B cell (primary cell): Measurements from ENCODE around the gene MED26. TPM values are rescaled to one million over a fixed set of nuclear protein-coding genes. Genes with fewer than 3 reads are reported as not detected.

Experiments used
- ATAC-seq: fragments of 200-7000 bp; cut with Tn5 transposase; one replicate; pipeline ENCODE4 v1.10.0; 2021; ENCODE audit warnings: low read depth, mild to moderate bottlenecking, moderate number of reproducible peaks, moderate library complexity
- CTCF ChIA-PET: fragments of 350-600 bp; sonication (Branson Sonifier 250); formaldehyde crosslinking; loops from one replicate; lab custom pipeline; 2021; ENCODE audit warnings: antibody characterized with exemption, inconsistent platforms; lab: Charles Lee
- POLR2A ChIA-PET: fragments of 350-600 bp; sonication (Branson Sonifier 250); formaldehyde crosslinking; loops from one replicate; lab custom pipeline; 2021; ENCODE audit warnings: antibody characterized with exemption; lab: Charles Lee
- DNase-seq: peaks from one replicate; pipeline ENCODE4 v3.0.0; 2013
- H2AFZ ChIP-seq: 2 replicates; pipeline ENCODE4 v1.6.1; 2012; ENCODE audit warnings: mild to moderate bottlenecking, low read depth, low read length; ENCODE audit not compliant: insufficient read depth, poor library complexity, severe bottlenecking
- H3K27ac ChIP-seq, 2 donors: 1 replicate in 1 of 2; 2 replicates in 1 of 2; pipeline ENCODE4 v1.5.1; 2012 to 2013; ENCODE audit warnings: low read length in 2 of 2, mild to moderate bottlenecking in 2 of 2, moderate library complexity in 1 of 2
- H3K27me3 ChIP-seq, 4 experiments: fragments of 200-600 bp in 1 of 4; sonication (generic) in 1 of 4; replicated peaks in 1 of 4; 1 replicate in 2 of 4; 2 replicates in 2 of 4; pipeline versions ENCODE4 v1.6.1 to v1.7.0; 2013 to 2016; ENCODE audit warnings: low read length in 3 of 4, mild to moderate bottlenecking in 2 of 4, mixed read lengths in 1 of 4, moderate library complexity in 1 of 4; ENCODE audit not compliant: insufficient read depth in 4 of 4, control insufficient read depth in 3 of 4; ENCODE audit errors: control extremely low read depth in 1 of 4
- H3K36me3 ChIP-seq, 2 experiments: replicated peaks in 1 of 2; 1 replicate in 1 of 2; 2 replicates in 1 of 2; pipeline versions ENCODE4 v1.6.1 to v1.7.1; 2013; ENCODE audit warnings: low read length in 1 of 2; ENCODE audit not compliant: insufficient read depth in 2 of 2, control insufficient read depth in 1 of 2; ENCODE audit errors: control extremely low read depth in 1 of 2, extremely low read depth in 1 of 2
- H3K4me1 ChIP-seq, 2 donors: fragments of 200-600 bp in 1 of 2; sonication (generic) in 1 of 2; 1 replicate in 1 of 2; 2 replicates in 1 of 2; pipeline versions ENCODE4 v1.5.1 to v1.6.1; 2013 to 2017; ENCODE audit warnings: low read length in 2 of 2; ENCODE audit not compliant: control insufficient read depth in 2 of 2, insufficient read depth in 2 of 2
- H3K4me2 ChIP-seq: replicated peaks from 2 replicates; pipeline ENCODE3; 2012; ENCODE audit warnings: mild to moderate bottlenecking, low read depth, low read length; ENCODE audit not compliant: poor library complexity, severe bottlenecking
- H3K4me3 ChIP-seq, 5 experiments: fragments of 200-600 bp in 1 of 5; sonication (generic) in 1 of 5; 1 replicate in 3 of 5; 2 replicates in 2 of 5; pipeline versions ENCODE4 v1.5.1 to v1.7.0; 2011 to 2016; ENCODE audit warnings: low read length in 4 of 5, mild to moderate bottlenecking in 4 of 5, low read depth in 2 of 5, control low read depth in 1 of 5, moderate library complexity in 1 of 5; ENCODE audit not compliant: insufficient read depth in 1 of 5; ENCODE audit errors: control extremely low read depth in 1 of 5, extremely low read depth in 1 of 5
- H3K79me2 ChIP-seq: fragments of 200-600 bp; sonication (generic); one replicate; pipeline ENCODE4 v1.6.0; 2016; ENCODE audit warnings: low read length; ENCODE audit not compliant: control insufficient read depth, insufficient read depth
- H3K9ac ChIP-seq: fragments of 200-600 bp; sonication (generic); 2 replicates; pipeline ENCODE4 v1.6.1; 2017; ENCODE audit warnings: mild to moderate bottlenecking, low read length, moderate library complexity
- H3K9me3 ChIP-seq, 3 donors: one replicate each; pipeline versions ENCODE4 v1.6.1 to v1.7.1; 2013; ENCODE audit warnings: low read length in 2 of 3; ENCODE audit not compliant: control insufficient read depth in 2 of 3, insufficient read depth in 1 of 3; ENCODE audit errors: control extremely low read depth in 1 of 3
- H4K20me1 ChIP-seq: 2 replicates; pipeline ENCODE4 v1.6.0; 2012; ENCODE audit warnings: mild to moderate bottlenecking, low read length; ENCODE audit not compliant: insufficient read depth, control insufficient read depth, poor library complexity, severe bottlenecking
- H3K27ac Mint-ChIP-seq: one replicate; pipeline ENCODE4 v1.8.0; 2021; ENCODE audit warnings: mixed read lengths
- H3K27me3 Mint-ChIP-seq: one replicate; pipeline ENCODE4 v1.8.0; 2021; ENCODE audit warnings: mixed read lengths
- H3K4me1 Mint-ChIP-seq: one replicate; pipeline ENCODE4 v1.8.0; 2021; ENCODE audit warnings: mixed read lengths
- H3K4me3 Mint-ChIP-seq: one replicate; pipeline ENCODE4 v1.8.0; 2021; ENCODE audit warnings: mixed read lengths
- H3K9me3 Mint-ChIP-seq: one replicate; pipeline ENCODE4 v1.8.0; 2022; ENCODE audit warnings: mixed read lengths; ENCODE audit not compliant: insufficient read depth
- CTCF ChIP-seq: fragments of 200-600 bp; IDR thresholded peaks from one replicate; pipeline ENCODE4 v1.8.0; 2022; ENCODE audit warnings: antibody characterized with exemption, mild to moderate bottlenecking
- EZH2 ChIP-seq: IDR thresholded peaks from 2 replicates; pipeline ENCODE4 v1.6.1; 2012; ENCODE audit warnings: borderline replicate concordance, low read depth, mild to moderate bottlenecking, moderate library complexity, low read length; ENCODE audit not compliant: insufficient read depth, poor library complexity, severe bottlenecking
- WGBS: methylation state at CpG from one replicate; pipeline ENCODE4 v1.1.5; 2013; ENCODE audit warnings: missing lambda C conversion rate; ENCODE audit not compliant: insufficient coverage; 5-methylcytosine and 5-hydroxymethylcytosine counted together
- intact Hi-C: fragments of 100-400 bp; cut with micrococcal nuclease; formaldehyde crosslinking; loops from one replicate; pipeline ENCODE4 v1.10.0; 2022
- polyA plus RNA-seq: library from polyadenylated mRNA; depleted of rRNA; stranded (reverse); fragments of >200 nt; gene quantifications from 2 replicates; pipeline ENCODE4 v1.2.3, GENCODE V29; 2012
- total RNA-seq, 2 donors: library from RNA; stranded (reverse); fragments of 120-200 nt in 1 of 2; gene quantifications; 1 replicate in 1 of 2; 2 replicates in 1 of 2; pipeline versions ENCODE4 v1.2.3 to v1.2.4, GENCODE V29; 2013 to 2022

Gene MED26
- total and polyA plus RNA-seq, 2 donors (not counting 1 experiment from before 2014, with no cell fraction given), result 15.6 to 33.6 TPM

GRCh38 chr19:16625163-16625958 lies 2.6 kb downstream of the MED26 start:
- CTCF ChIA-PET, result interaction anchor here (0.9 to 2.7 kb wide), 6 partner anchors 13 to 562 kb away, joined by 3 to 12 read pairs (median 4); no protein-coding TSS in a partner anchor
- Histone ChIP-seq H3K9me3 (no peaks in the 10 kb centered on the region), H3K9ac (no peak overlapping the region), H3K27me3 (no peaks in the 10 kb centered on the region), H3K36me3 (peaks cover 0 to 35% of the 10 kb centered on the region in 2 experiments), H3K4me3 (no peak overlapping the region), H2AFZ (no peak overlapping the region), H3K27ac (peak overlapping the region in 1 of 2 donors; percentile 42), H3K4me1 (peaks cover 23 to 31% of the 10 kb centered on the region in 2 donors), H4K20me1 (peaks cover 72% of the 10 kb centered on the region), H3K79me2 (peaks cover 84% of the 10 kb centered on the region), H3K4me2 (no peak overlapping the region)
- POLR2A ChIA-PET, result interaction anchor here (0.7 to 1.3 kb wide), 3 partner anchors 24 to 53 kb away, joined by 3 to 6 read pairs (median 4); partner anchors contain the start of gene SLC35E1
- TF ChIP-seq CTCF (no peak), EZH2 (no peak)
- peaks cover 67% of the 10 kb centered on the region for H3K4me1 Mint-ChIP-seq
- intact Hi-C loops, result no loop called here
- WGBS, result 93% methylated on average over 9 of the region's 16 CpGs
- H3K27ac Mint-ChIP-seq, result peak overlapping the region; percentile 78
- ATAC-seq, result no peak
- peak overlapping the region; percentile 46 for H3K4me3 Mint-ChIP-seq
- DNase-seq, result no peak
- no peaks in the 10 kb centered on the region for H3K27me3 Mint-ChIP-seq
- no peaks in the 10 kb centered on the region for H3K9me3 Mint-ChIP-seq

- DNase-seq, result no peak
- ChIA-PET CTCF (interaction anchor here (0.7 to 2.7 kb wide), 5 partner anchors 12 to 561 kb away, joined by 3 to 12 read pairs (median 3); no protein-coding TSS in a partner anchor), POLR2A (interaction anchor here (0.6 kb wide), 1 partner anchor 15 kb away, joined by 6 read pairs; no protein-coding TSS in a partner anchor)
- Histone ChIP-seq H3K36me3 (peaks cover 0 to 36% of the 10 kb centered on the region in 2 experiments), H3K4me2 (no peak overlapping the region), H3K9me3 (no peaks in the 10 kb centered on the region), H3K9ac (no peak overlapping the region), H3K79me2 (peaks cover 93% of the 10 kb centered on the region), H3K27ac (no peak overlapping the region), H4K20me1 (peaks cover 83% of the 10 kb centered on the region), H3K27me3 (no peaks in the 10 kb centered on the region), H3K4me1 (peaks cover 20 to 36% of the 10 kb centered on the region in 2 donors), H2AFZ (no peak overlapping the region), H3K4me3 (no peak overlapping the region)
- peaks cover 73% of the 10 kb centered on the region for H3K4me1 Mint-ChIP-seq
- WGBS, result 94% methylated on average over 7 of the region's 10 CpGs
- H3K27ac Mint-ChIP-seq, result no peak overlapping the region
- H3K27me3 Mint-ChIP-seq, result no peaks in the 10 kb centered on the region
- intact Hi-C loops, result no loop called here
- H3K4me3 Mint-ChIP-seq, result no peak overlapping the region
- TF ChIP-seq CTCF (no peak), EZH2 (no peak)
- ATAC-seq, result no peak
- H3K9me3 Mint-ChIP-seq, result no peaks in the 10 kb centered on the region
These were observed 3.8 kb downstream of the MED26 start for GRCh38 chr19:16624236-16624635.
